NCI-H1092 (cell line): ENCODE measurements around the gene AHI1.
"Not testable (repeated sequence)": the region's sequence is repeated elsewhere in the genome, so short reads cannot be mapped to it uniquely, and the experiment has no call there.

ENCODE experiments used
- DNase-seq: peaks from one replicate; lab custom pipeline; 2025; lab: John Stamatoyannopoulos, UW

AHI1 gene

DNA sequence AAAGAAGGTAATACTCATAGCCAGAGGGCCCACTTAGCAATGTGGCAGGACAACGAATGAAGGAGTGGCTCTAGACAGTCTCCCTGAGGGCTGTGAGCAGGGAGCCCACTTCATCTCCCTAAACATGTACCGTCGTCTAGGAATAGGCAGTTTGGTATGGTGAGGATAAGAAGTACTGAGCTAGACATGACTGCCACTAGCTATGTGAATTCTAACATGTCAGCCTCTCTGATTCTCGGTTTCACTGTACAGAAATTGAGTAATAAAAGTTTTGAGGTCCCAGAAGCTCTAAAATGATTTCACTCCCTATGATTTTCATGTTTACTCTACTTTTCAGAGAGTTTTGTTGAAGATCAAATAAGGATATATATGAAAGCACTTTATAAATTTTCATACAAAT, 107.1 kb downstream of the AHI1 start:
- DNase-seq, result no peak

DNA sequence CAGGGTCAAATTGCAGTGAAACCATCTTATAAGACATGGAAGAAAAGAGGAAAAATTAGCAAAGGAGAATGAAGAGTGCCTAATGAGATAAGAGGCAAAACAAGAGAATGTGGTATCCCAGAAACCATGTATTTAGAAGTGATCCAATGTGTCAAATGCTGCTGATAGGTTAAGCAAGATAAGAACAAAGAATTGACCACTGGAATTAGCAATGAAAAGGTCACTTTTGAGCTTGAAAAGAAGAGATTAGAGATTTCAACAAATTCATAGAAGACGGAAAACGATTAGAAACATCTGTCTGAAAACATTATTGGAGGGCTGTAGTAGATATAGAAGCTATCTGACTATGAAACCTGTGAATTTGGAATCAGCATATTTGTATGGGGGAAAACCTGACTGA, 112.2 kb downstream of the AHI1 start:
- DNase-seq, result no peak

DNA sequence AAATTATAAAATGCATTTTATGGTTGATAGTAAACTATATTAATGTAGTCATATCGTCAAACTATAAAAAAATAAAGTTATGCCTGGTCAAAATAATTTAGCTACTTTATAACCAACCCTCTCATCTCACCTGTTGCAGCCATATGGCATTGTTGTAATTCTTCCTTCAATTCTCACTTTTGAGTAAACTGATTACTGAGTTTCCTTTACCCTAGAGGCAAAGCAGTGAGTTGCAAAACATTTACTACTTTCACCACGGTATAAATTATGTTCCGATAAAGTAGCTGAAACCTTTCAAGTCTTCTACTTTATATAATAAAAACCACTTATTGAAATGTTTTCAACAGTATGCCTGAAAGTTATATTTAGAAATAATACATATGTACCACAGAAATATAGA, 113.8 kb downstream of the AHI1 start:
- no peak for DNase-seq

- DNase-seq, result no peak
Observed at GRCh38 chr6:135383301-135383700, 114.2 kb downstream of the AHI1 start.

- DNase-seq, result no peak
Observed at GRCh38 chr6:135382182-135382628, 115.3 kb downstream of the AHI1 start.

GRCh38 chr6:135380793-135381192, 116.7 kb downstream of the AHI1 start:
- DNase-seq, result no peak

- DNase-seq, result no peak
Observed at GRCh38 chr6:135379647-135380046, 117.9 kb downstream of the AHI1 start.

DNA sequence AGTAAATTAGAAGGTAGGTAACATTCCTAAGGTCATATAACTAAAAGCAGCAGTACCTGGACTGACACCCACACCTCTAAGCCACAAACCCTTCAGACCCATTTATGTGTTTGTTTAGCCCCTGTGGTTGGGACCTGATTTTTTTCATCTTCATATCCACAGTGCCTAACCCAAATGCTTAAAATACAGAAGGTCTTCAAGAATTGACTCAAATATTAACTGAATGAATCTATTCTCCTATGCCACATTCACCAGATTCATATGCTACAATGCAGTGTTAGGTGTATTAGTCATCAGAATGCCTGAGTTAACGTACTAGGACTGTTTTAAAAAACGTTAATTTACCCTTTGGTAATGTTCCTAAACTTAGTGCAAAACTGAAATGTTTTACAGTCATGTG, 124.8 kb downstream of the AHI1 start:
- no peak for DNase-seq

GRCh38 chr6:135363622-135364021, 133.9 kb downstream of the AHI1 start:
- not testable (repeated sequence) for DNase-seq

DNA sequence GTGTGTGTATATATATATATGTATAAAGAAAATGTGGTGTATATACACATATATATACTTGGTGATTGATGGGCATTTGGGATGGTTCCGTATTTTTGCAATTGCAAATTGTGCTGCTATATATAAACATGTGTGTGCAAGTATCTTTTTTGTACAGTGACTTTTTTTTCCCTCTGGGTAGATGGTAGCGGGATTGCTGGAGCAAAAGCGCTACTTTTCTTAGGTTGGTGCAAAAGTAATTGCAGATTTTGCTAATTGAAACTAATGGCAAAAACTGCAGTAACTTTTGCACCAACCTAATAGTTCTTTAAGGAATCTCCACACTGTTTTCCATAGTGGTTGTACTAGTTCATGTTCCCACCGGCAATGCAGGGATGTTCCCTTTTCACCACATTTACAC, 135.4 kb downstream of the AHI1 start:
- no peak for DNase-seq

DNA sequence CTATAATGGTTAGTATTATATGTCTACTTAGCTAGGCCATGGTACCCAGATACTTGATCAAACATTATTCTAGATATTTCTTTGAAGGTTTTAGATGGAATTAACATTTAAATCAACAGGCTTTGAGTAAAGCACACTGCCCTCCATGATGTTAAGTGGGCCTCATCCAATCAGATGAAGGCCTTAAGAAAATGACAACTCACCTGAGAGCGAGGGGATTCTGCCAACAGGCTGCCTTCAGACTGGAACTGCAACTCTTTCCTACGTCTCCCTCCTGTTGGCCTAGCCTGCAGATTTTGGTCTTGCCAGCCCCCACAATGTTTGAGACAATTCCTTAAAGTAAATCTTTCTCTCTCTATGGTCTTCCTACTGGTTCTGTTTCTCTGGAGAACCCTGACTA, 137.3 kb downstream of the AHI1 start:
- no peak for DNase-seq

DNA sequence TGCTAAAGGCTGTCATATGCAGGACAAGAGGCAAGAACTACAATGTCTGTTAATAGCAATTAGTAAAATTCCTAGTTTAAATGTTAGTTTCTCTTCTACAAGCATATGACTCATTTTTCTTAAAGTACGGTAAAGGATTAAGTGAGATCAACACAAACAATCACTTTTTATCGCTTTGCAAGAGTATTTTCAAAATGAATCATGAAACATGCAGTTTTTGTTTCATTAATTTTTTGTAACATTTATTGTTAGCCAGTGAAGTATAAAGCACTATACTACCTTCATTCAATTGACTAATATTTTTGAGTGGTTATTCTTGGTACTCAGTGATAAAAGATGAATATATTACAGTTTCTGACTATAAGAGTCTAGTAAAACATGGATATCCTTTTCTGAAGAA, 138.6 kb downstream of the AHI1 start:
- no peak for DNase-seq

GRCh38 chr6:135358251-135358821, 139.2 kb downstream of the AHI1 start:
- DNase-seq, result no peak

DNA sequence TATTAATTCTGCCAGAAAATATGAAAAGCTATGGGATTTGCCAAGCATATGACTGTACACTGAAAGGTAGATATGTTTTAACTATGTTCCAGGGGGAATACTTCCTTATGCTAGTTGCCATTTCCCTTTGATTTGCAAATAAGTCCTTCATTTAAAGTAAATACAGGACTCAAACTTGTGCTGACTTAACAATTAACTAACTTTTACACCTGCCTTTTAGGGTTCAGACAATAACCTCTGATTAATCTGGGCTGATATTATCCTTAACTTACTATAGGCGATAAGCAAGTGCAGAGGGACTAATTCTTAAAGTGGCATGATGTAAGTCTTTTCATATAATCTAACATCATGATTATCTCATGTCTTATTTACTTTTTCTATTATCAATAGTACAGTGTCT, 143.1 kb downstream of the AHI1 start:
- DNase-seq, result no peak

GRCh38 chr6:135353113-135353512, 144.4 kb downstream of the AHI1 start:
- no peak for DNase-seq

DNA sequence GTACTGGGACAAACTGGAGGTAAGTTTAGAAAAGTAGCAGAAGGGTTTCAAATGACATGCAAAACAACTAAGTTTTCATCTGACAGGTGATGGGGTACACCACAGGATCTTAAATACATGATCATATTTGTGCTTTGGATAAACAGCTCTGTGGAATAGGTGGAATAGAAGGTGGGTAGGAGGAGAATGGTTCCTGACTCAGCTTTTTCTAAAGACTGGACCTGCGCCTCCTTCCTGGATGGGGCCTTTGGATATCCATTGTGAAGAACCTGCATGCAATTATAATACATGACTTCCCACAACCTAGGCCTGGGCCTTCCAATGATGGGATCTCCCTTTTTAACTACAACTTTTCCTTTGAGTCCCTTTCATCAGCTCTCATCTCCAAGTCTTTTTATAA, 145.9 kb downstream of the AHI1 start:
- DNase-seq, result no peak

DNA sequence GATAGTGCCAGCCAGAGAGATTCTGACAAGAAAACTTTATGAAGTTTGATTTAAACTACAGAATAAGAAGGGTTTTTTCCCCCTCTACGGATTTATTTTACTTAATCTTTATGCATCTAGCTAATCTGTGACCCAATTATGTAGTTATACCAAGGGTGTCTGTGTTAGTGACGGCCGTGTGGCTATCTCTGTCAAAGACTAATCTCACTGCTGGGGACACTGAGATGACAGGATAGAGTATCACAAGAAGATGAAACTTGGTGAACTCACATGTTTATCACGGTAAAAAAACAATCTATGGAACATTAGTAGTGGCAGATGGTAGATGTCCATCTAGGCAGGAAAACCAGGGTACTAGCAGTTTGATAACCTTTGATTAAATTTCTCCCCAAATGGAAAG, 149.7 kb downstream of the AHI1 start:
- no peak for DNase-seq

DNA sequence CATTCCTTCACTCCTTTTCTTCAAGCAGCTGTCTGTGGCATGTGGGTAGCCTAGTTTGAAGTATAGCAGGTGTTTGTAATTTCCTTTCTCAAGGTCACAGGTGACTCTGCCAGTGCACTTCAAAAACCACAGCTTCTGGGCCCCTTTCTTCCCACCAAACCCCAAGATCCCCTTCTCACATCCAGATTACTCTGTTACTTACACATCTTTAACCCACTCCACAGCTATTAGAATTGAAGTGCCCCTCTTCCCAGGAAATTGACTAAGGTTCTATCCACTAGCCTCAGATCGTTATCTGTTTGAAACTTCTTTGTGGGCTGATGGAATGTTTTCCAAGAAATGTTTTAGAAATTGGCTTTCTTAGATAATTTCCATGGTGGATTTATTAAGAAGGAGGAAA, 150.8 kb downstream of the AHI1 start:
- DNase-seq, result no peak

DNA sequence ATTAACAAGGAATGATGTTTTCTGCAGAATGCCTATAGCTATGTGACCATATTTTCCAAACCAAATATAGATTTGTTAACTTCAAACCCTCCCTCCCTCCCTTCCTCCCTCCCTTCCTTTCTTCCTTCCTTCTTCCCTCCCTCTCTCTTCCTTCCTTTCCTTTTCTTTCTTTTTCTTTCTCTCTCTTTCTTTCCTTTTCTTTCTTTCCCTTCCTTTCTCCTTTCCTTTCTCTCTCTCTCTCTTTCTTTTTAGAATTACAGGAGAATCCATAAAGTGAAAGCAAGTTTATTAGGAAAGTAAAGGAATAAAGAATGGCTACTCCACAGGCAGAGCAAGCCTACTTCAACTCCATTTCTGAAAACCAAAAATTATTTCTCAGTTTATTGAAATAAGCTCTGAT, 153.0 kb downstream of the AHI1 start:
- DNase-seq, result no peak

DNA sequence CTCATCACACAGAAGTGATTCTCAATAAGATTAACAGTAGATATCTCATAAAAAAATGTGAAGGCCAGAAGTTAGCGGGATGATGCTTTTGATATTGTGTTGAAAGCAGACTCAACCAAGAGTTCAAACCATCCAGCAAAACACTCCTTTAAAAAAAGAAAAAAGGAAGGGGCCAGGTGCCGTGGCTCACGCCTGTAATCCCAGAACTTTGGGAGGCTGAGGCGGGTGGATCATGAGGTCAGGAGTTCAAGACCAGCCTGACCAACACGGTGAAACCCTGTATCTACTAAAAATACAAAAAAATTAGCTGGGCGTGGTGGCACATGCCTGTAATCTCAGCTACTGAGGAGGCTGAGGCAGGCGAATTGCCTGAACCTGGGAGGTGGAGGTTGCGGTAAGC, 157.6 kb downstream of the AHI1 start:
- not testable (repeated sequence) for DNase-seq

GRCh38 chr6:135334169-135334568, 163.4 kb downstream of the AHI1 start:
- no peak for DNase-seq

GRCh38 chr6:135331002-135331401, 166.5 kb downstream of the AHI1 start:
- DNase-seq, result no peak

DNA sequence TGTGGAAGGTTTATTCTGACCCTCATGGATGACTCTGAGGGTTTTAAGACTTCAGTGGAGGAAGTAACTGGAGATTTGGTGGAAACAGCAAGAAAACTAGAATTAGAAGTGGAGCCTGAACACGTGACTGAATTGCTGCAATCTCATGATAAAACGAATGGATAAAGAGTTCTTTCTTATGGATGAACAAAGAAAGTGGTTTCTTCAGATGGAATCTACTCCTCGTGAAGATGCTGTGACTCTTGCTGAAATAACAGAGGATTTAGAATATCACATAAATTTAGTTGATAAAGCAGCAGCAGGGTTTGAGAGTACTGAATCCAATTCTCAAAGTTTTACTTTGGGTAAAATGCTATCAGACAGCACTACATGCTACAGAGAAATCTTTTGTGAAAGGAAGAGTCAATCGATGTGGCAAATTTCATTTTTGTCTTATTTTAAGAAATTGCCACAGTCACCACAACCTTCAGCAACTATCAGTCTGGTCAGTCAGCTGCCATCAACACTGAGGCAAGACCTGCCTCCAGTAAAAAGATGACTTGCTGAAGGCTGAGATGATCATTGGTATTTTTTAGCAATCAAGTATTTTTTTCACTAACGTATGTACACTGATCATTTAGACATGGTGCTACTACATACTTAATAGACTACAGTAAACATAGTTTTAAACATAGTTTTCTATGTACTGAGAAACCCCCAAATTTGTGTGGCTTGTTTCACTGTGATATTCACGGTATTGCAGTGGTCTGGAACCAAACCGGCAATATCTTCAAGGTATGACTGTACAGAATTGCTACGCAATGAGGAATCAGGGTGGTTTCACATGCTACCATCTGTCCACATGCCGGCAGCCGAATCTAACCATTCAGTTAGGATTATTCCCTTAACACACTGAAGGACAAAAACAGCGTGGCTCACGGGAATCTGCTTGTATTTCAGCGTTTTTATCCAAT, 167.4 kb downstream of the AHI1 start:
- DNase-seq, result no peak

DNA sequence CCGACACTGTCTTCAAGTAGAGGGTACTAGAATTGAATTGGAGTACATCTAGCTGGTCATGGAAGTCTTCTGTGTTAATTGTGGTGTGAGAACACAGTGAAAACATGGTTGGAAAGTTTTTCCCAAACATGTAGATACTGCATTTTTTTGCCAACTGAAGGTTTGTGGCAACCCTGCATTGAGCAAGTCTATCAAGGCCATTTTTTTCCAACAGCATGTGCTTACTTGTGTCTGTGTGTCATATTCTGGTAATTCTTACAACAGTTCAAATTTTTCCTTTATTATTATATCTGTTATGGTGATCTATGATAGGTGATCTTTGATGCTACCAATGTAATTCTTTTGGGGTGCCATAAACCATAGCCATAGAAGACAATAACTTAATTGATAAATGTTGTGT, 169.4 kb downstream of the AHI1 start:
- no peak for DNase-seq
